Ishikawa (cell line): Measurements from ENCODE around the gene MX1.

Experiments used
- CEBPB ChIP-seq: IDR thresholded peaks from 2 replicates; pipeline ENCODE4 v1.6.1; 2012
- CREB1 ChIP-seq: IDR thresholded peaks from 2 replicates; pipeline ENCODE4 v1.6.1; 2012; ENCODE audit warnings: low read depth
- EGR1 ChIP-seq: IDR thresholded peaks from 2 replicates; pipeline ENCODE4 v1.6.1; 2012
- EP300 ChIP-seq: IDR thresholded peaks from 2 replicates; pipeline ENCODE4 v1.6.1; 2012; ENCODE audit warnings: borderline replicate concordance
- FOXM1 ChIP-seq: IDR thresholded peaks from 2 replicates; pipeline ENCODE4 v1.6.1; 2012; ENCODE audit warnings: low read depth, borderline replicate concordance
- NFIC ChIP-seq: IDR thresholded peaks from 2 replicates; pipeline ENCODE4 v1.6.1; 2012
- RAD21 ChIP-seq: IDR thresholded peaks from 2 replicates; pipeline ENCODE4 v1.6.1; 2012; ENCODE audit warnings: low read depth
- REST ChIP-seq: IDR thresholded peaks from 2 replicates; pipeline ENCODE4 v1.6.1; 2012; ENCODE audit warnings: low read depth, mild to moderate bottlenecking
- TAF1 ChIP-seq: IDR thresholded peaks from 2 replicates; pipeline ENCODE4 v1.6.1; 2012; ENCODE audit warnings: low read depth, mild to moderate bottlenecking
- TCF12 ChIP-seq: IDR thresholded peaks from 2 replicates; pipeline ENCODE4 v1.6.1; 2012; ENCODE audit warnings: low read depth
- TEAD4 ChIP-seq: IDR thresholded peaks from 2 replicates; pipeline ENCODE4 v1.6.1; 2012
- USF1 ChIP-seq: IDR thresholded peaks from 2 replicates; pipeline ENCODE4 v1.6.1; 2012
- YY1 ChIP-seq: IDR thresholded peaks from 2 replicates; pipeline ENCODE4 v1.6.1; 2012; ENCODE audit warnings: low read depth
- ZBTB7A ChIP-seq: IDR thresholded peaks from 2 replicates; pipeline ENCODE4 v1.6.1; 2012; ENCODE audit warnings: low read depth
- TF ChIP-seq, protein P1 (sequence below): IDR thresholded peaks from 2 replicates; pipeline ENCODE4 v1.6.1; 2012

MX1 gene

DNA sequence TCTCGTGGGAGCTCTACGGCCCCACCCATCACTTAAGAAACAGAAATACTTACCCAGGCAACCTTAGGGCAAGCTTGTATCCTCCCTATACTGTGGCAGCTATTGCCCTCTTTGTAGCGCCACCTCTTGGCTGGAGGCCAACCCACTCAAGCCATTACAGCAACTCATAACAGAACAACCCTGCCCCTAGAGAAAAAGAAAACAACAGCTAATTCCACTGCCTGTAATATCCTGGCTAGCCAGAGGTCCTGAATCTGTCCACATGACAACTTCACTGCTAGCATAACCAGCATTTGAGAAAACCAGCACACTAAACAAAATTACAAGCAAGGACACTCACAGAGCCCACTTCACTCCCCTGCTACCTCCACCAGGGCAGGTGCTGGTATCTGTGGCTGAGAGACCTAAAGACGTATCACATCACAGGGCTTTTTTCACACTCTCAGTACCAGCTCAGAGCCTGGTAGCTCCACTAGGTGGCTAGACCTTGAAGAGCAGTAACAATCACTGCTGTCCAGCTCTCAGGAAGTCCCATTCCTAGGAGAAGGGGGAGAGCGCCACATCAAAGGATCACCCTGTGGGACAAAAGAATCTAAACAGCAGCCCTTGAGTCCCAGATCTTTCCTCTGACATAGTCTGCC is 14.5 kb upstream of the MX1 start:
- TF ChIP-seq USF1 (no peak), NFIC (peak; percentile 40; the same call in 1 of the 2 replicates)

GRCh38 chr21:41418393-41418792 is 7.6 kb upstream of the MX1 start:
- TF ChIP-seq CREB1: no peak
- TF ChIP-seq, protein P1, sequence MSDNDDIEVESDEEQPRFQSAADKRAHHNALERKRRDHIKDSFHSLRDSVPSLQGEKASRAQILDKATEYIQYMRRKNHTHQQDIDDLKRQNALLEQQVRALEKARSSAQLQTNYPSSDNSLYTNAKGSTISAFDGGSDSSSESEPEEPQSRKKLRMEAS: no peak
- no peak for TF ChIP-seq CEBPB
- no peak for TF ChIP-seq ZBTB7A
- no peak for TF ChIP-seq RAD21
- no peak for TF ChIP-seq YY1
- no peak for TF ChIP-seq FOXM1
- no peak for TF ChIP-seq NFIC
- TF ChIP-seq EGR1: no peak
- TF ChIP-seq TCF12: no peak
- TF ChIP-seq TAF1: no peak
- no peak for TF ChIP-seq TEAD4

DNA sequence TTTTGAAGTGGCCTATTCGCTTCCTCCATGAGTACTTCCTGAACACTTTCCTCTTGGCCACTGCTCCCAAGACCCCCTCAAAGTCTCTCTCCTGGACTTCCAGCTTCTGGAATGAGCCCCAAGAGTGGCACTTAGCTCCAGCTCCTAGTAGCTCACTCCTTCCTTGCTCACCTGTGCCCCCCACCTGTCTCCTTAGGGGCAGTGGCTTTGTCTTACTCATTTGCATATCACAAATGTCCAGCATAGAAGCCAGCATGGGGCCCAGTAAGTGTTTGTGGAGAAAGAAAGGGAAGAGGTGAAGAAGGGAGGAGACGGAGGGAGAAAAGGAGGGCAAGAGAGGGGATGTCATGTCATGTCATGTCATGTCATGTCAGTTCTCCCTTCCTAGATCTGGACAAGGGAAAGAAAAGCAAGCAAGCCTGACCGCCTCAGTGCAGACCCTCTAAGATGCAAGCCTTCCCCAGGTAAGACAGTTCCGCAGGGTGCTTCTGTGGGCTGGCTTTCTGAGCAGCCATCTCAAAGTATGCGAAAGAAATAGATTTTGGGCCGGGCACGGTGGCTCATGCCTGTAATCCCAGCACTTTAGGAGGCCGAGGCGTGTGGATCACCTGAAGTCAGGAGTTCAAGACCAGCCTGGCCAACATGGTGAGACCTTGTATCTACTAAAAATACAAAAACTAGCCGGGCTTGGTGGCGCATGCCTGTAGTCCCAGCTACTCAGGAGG is 6.9 kb upstream of the MX1 start:
- TF ChIP-seq NFIC (no peak), YY1 (no peak), ZBTB7A (no peak), TAF1 (no peak), USF1 (no peak), REST (no peak), TEAD4 (no peak), CEBPB (no peak), EGR1 (no peak), RAD21 (no peak), TCF12 (no peak), CREB1 (no peak), FOXM1 (no peak), EP300 (no peak)
- TF ChIP-seq, protein P1: no peak

GRCh38 chr21:41419921-41420862 is 5.8 kb upstream of the MX1 start:
- TF ChIP-seq EGR1 (no peak), ZBTB7A (peak; percentile 10; the same call in 1 of the 2 replicates), TAF1 (0 out of 2 replicates have a peak, but pooled peaks have one; percentile 28)

DNA sequence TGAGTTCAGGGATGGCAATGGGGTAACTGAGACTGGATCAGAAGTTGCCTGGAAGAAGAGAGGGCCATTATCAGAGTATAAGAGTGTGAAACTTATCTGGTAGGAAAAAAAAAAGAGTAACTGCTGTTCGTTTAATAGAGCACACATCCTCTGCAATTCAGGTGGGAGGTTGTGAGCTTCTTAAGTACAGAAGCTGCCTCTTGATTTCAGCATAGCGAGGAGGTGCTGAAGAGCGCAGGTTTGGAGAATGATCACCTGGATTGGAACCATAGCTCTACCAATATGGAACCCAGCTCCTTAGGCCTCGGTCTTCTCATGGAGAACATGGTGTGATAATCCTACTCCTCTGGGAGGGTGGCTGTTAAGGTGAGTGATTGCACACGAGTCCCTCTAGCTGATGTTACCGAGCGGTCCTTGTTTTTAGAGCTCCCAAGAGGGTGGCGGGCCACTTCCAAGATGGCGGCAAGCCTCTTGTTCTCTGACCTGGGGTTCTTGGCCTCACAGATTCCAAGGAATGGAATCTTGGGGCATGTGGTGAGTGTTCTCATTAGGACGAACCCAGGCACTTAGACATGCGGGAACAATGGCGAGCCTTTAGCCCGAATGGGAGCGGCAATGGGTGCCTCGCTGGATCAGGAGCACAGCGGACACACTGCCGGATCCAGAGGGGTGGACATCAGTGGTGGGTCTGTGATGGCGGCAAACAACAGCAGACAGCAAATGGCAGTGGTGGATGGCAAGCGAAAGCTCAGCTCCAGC is 3.3 kb upstream of the MX1 start:
- TF ChIP-seq YY1: no peak
- no peak for TF ChIP-seq FOXM1
- no peak for TF ChIP-seq EP300
- TF ChIP-seq TAF1: no peak
- TF ChIP-seq RAD21: no peak
- TF ChIP-seq EGR1: no peak
- no peak for TF ChIP-seq CREB1
- TF ChIP-seq REST: no peak
- no peak for TF ChIP-seq TCF12
- no peak for TF ChIP-seq NFIC
- TF ChIP-seq TEAD4: no peak
